GM12892 (cell line): ENCODE data around the gene PLA2G6.

Source experiments
- POLR2A ChIP-seq: IDR thresholded peaks from 2 replicates; pipeline ENCODE4 v1.6.1; 2011; ENCODE audit warnings: low read depth, low read length, control low read depth
- TAF1 ChIP-seq: IDR thresholded peaks from 2 replicates; pipeline ENCODE4 v1.6.1; 2011; ENCODE audit warnings: low read depth, mild to moderate bottlenecking, control low read depth, low read length, borderline replicate concordance

DNA sequence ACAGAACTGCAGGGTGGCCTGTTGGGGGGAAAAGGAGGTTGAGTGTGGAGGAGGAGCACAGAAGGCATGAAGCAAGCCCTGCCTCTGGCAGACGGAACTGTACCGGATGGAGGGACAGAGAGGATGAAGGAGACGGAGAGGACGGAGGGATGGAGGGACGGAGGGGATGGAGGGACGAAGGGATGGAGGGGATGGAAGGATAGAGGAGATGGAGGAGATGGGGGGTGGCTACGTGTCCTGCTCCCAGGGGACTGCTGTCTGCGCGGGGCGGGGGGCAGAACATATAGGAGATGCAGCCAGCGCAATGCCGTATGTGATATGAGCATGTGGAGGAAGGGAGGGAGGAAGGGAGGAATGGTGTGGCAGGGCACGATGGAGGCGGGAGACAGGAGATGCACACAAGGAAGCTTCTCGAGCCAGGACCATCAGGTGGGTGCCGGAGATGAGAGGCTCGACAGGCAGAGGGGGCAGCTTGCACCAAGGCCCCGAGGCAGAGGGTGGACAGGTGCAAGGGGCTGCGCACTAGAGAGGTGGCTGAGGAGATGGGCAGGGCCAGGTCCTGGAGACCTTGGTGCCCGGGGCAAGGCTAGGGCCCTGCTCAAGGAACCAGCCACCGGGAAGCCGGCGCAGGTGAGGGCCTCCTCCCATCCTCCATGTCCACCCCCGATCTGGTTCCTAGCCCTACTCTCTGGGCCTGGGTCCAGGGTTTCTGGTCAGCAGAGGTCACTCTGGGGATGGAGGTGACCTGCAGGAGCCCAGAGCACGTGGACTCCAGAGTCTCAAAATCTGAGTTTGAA is 45.4 kb upstream of the PLA2G6 start:
- no peak for TF ChIP-seq POLR2A
- TF ChIP-seq TAF1: no peak
